ENCODE data around the gene EVA1C. TPM values are rescaled to one million over a fixed set of nuclear protein-coding genes. Genes with fewer than 3 reads are reported as not detected.

The EVA1C gene
- total and polyA plus RNA-seq, 9 of the 15 experiments (the other 6 are each of a cell fraction or from before 2014, with no cell fraction given) = 0.22 TPM; not detected in 8

- ChIA-PET CTCF (ENCODE audit: low intra/inter-chr PET ratio) (no interaction called here), POLR2A (no interaction called here)
- no peak overlapping the region for H3K9ac ChIP-seq (ENCODE audit: insufficient read depth in 1 of 2, low read depth in 2 of 2, low read length in 2 of 2)
- no peak overlapping the region for H3K27ac ChIP-seq (ENCODE audit: extremely low read depth, low read depth, low read length)
- no peaks in the 10 kb centered on the region for H3K9me1 ChIP-seq (ENCODE audit: control insufficient read depth, insufficient read depth, low read length)
- 3% methylated on average over 5 of the region's 5 CpGs for WGBS (ENCODE audit: insufficient coverage, low coverage, missing lambda C conversion rate)
- BruUV-seq (replicated peaks) = no TSS peak
- no peaks in the 10 kb centered on the region for H4K20me1 ChIP-seq (replicated peaks; ENCODE audit: control insufficient read depth, insufficient read depth, low read length)
- no peaks in the 10 kb centered on the region; a peak in 1 of 5 replicates for H3K4me1 ChIP-seq (replicated peaks in 1 of 2; ENCODE audit: control insufficient read depth in 2 of 2, insufficient read depth in 2 of 2, low read length in 2 of 2)
- intact Hi-C loops (cut with micrococcal nuclease) = no loop called here
- H3K27me3 ChIP-seq (ENCODE audit: control insufficient read depth in 2 of 2, insufficient read depth in 2 of 2, low read length in 2 of 2) = peaks cover 27 to 38% of the 10 kb centered on the region in 2 experiments
- no peaks in the 10 kb centered on the region for H3K36me3 ChIP-seq (ENCODE audit: control insufficient read depth, insufficient read depth, low read length)
- TF ChIP-seq STAT5A (IDR thresholded peaks at IDR 0.05; ENCODE audit: borderline replicate concordance, low read length) (no peak), CREB1 (IDR thresholded peaks at IDR 0.05) (no peak), CREB1 (CRISPR knock-in tag; IDR thresholded peaks at IDR 0.05) (no peak), COPS2 (conservative IDR thresholded peaks at IDR 0.05) (no peak), E2F4 (CRISPR knock-in tag; IDR thresholded peaks at IDR 0.05; ENCODE audit: low read depth) (no peak), ETV1 (tag; conservative IDR thresholded peaks at IDR 0.05; ENCODE audit: low read depth) (no peak)
- TF ChIP-seq, protein P1, sequence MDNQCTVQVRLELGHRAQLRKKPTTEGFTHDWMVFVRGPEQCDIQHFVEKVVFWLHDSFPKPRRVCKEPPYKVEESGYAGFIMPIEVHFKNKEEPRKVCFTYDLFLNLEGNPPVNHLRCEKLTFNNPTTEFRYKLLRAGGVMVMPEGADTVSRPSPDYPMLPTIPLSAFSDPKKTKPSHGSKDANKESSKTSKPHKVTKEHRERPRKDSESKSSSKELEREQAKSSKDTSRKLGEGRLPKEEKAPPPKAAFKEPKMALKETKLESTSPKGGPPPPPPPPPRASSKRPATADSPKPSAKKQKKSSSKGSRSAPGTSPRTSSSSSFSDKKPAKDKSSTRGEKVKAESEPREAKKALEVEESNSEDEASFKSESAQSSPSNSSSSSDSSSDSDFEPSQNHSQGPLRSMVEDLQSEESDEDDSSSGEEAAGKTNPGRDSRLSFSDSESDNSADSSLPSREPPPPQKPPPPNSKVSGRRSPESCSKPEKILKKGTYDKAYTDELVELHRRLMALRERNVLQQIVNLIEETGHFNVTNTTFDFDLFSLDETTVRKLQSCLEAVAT (IDR thresholded peaks at IDR 0.05) = no peak
- TF ChIP-seq, protein P2, sequence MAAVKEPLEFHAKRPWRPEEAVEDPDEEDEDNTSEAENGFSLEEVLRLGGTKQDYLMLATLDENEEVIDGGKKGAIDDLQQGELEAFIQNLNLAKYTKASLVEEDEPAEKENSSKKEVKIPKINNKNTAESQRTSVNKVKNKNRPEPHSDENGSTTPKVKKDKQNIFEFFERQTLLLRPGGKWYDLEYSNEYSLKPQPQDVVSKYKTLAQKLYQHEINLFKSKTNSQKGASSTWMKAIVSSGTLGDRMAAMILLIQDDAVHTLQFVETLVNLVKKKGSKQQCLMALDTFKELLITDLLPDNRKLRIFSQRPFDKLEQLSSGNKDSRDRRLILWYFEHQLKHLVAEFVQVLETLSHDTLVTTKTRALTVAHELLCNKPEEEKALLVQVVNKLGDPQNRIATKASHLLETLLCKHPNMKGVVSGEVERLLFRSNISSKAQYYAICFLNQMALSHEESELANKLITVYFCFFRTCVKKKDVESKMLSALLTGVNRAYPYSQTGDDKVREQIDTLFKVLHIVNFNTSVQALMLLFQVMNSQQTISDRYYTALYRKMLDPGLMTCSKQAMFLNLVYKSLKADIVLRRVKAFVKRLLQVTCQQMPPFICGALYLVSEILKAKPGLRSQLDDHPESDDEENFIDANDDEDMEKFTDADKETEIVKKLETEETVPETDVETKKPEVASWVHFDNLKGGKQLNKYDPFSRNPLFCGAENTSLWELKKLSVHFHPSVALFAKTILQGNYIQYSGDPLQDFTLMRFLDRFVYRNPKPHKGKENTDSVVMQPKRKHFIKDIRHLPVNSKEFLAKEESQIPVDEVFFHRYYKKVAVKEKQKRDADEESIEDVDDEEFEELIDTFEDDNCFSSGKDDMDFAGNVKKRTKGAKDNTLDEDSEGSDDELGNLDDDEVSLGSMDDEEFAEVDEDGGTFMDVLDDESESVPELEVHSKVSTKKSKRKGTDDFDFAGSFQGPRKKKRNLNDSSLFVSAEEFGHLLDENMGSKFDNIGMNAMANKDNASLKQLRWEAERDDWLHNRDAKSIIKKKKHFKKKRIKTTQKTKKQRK (IDR thresholded peaks at IDR 0.05; ENCODE audit: borderline replicate concordance, low read depth, low read length) = no peak
- no peak for DNase-seq (ENCODE audit: extremely low read depth in 1 of 4, low spot score in 3 of 4)
- H3K4me2 ChIP-seq (ENCODE audit: insufficient read depth, low read length) = no peak overlapping the region
- peaks cover 3% of the 10 kb centered on the region for H3K9me3 ChIP-seq (replicated peaks; ENCODE audit: control insufficient read depth, insufficient read depth, low read depth, low read length)
- no peak for FAIRE-seq
- H3K79me2 ChIP-seq (ENCODE audit: control insufficient read depth, insufficient read depth, low read length) = no peaks in the 10 kb centered on the region
- in situ Hi-C loops (cut with MboI) = no loop called here
- H2AFZ ChIP-seq (ENCODE audit: low read depth, low read length) = no peak overlapping the region
- no peak for ATAC-seq
- no peak overlapping the region for H3K4me3 ChIP-seq
These were observed 34.7 kb downstream of the EVA1C start for GRCh38 chr21:32447224-32447623.
